H9 (cell line): ENCODE data around the gene RNF113A. TPM values are rescaled to one million over a fixed set of nuclear protein-coding genes. Genes with fewer than 3 reads are reported as not detected.
A peak's percentile ranks its signal among the peaks of the same experiment; 100 is the strongest.

Experiments used
- DNase-seq: peaks from one replicate; pipeline ENCODE4 v3.0.0-alpha.2; 2017
- H2AFZ ChIP-seq: one replicate; pipeline ENCODE4 v1.6.1; 2013; ENCODE audit warnings: mild to moderate bottlenecking, low read length, control low read depth, moderate library complexity
- H2AK5ac ChIP-seq: 2 replicates; pipeline ENCODE4 v1.6.1; 2013; ENCODE audit warnings: low read length, control low read depth, mixed read lengths; ENCODE audit not compliant: insufficient read length
- H2BK120ac ChIP-seq: one replicate; pipeline ENCODE4 v1.6.1; 2013; ENCODE audit warnings: low read depth, mild to moderate bottlenecking, low read length, control low read depth, inconsistent platforms; ENCODE audit not compliant: poor library complexity, severe bottlenecking
- H2BK12ac ChIP-seq: 2 replicates; pipeline ENCODE4 v1.6.1; 2013; ENCODE audit warnings: low read length, control low read depth, mixed read lengths, low read depth; ENCODE audit not compliant: insufficient read length
- H2BK15ac ChIP-seq: 2 replicates; pipeline ENCODE4 v1.6.1; 2013; ENCODE audit warnings: low read depth, low read length, control low read depth
- H2BK20ac ChIP-seq: one replicate; pipeline ENCODE4 v1.6.1; 2013; ENCODE audit warnings: low read depth, mild to moderate bottlenecking, low read length, control low read depth, inconsistent platforms; ENCODE audit not compliant: poor library complexity, severe bottlenecking
- H2BK5ac ChIP-seq: 2 replicates; pipeline ENCODE4 v1.6.1; 2013; ENCODE audit warnings: low read length, control low read depth, mixed read lengths; ENCODE audit not compliant: insufficient read length
- H3K14ac ChIP-seq: 2 replicates; pipeline ENCODE4 v1.6.1; 2013; ENCODE audit warnings: low read length, control low read depth; ENCODE audit not compliant: insufficient read depth
- H3K18ac ChIP-seq: 2 replicates; pipeline ENCODE4 v1.6.1; 2013; ENCODE audit warnings: low read depth, mild to moderate bottlenecking, mixed read lengths, low read length, control low read depth; ENCODE audit not compliant: insufficient read length
- H3K23ac ChIP-seq: 2 replicates; pipeline ENCODE4 v1.6.1; 2013; ENCODE audit warnings: low read length, control low read depth, mixed read lengths, low read depth; ENCODE audit not compliant: insufficient read length
- H3K23me2 ChIP-seq: 2 replicates; pipeline ENCODE4 v1.6.1; 2013; ENCODE audit warnings: low read depth, mild to moderate bottlenecking, mixed read lengths, low read length, control low read depth; ENCODE audit not compliant: insufficient read length, poor library complexity, severe bottlenecking
- H3K27ac ChIP-seq: 2 replicates; pipeline ENCODE4 v1.5.1; 2013; ENCODE audit warnings: low read length, control low read depth, mixed read lengths, low read depth; ENCODE audit not compliant: insufficient read length
- H3K27me3 ChIP-seq: 2 replicates; pipeline ENCODE4 v1.6.1; 2013; ENCODE audit warnings: low read length, control low read depth, inconsistent platforms; ENCODE audit not compliant: insufficient read depth
- H3K4ac ChIP-seq: 2 replicates; pipeline ENCODE4 v1.6.1; 2013; ENCODE audit warnings: low read depth, mild to moderate bottlenecking, control low read depth, inconsistent platforms, low read length, moderate library complexity
- H3K4me1 ChIP-seq: 2 replicates; pipeline ENCODE4 v1.6.1; 2013; ENCODE audit warnings: low read length, control low read depth, inconsistent platforms; ENCODE audit not compliant: insufficient read depth
- H3K4me2 ChIP-seq: 2 replicates; pipeline ENCODE4 v1.6.1; 2013; ENCODE audit warnings: low read length, control low read depth, mixed read lengths; ENCODE audit not compliant: insufficient read length, insufficient read depth
- H3K56ac ChIP-seq: 2 replicates; pipeline ENCODE4 v1.6.1; 2013; ENCODE audit warnings: low read depth, mild to moderate bottlenecking, mixed read lengths, low read length, control low read depth; ENCODE audit not compliant: insufficient read length
- H3K79me1 ChIP-seq: 2 replicates; pipeline ENCODE4 v1.6.1; 2013; ENCODE audit warnings: low read depth, mild to moderate bottlenecking, moderate library complexity, low read length, control low read depth, inconsistent platforms; ENCODE audit not compliant: insufficient read depth, poor library complexity, severe bottlenecking
- H3K79me2 ChIP-seq: 2 replicates; pipeline ENCODE4 v1.6.1; 2013; ENCODE audit warnings: low read length, control low read depth, inconsistent platforms; ENCODE audit not compliant: insufficient read depth
- H3K9ac ChIP-seq: 2 replicates; pipeline ENCODE4 v1.6.1; 2013; ENCODE audit warnings: low read length, control low read depth, mixed read lengths; ENCODE audit not compliant: insufficient read length; ENCODE audit errors: extremely low read depth
- H3K9me3 ChIP-seq: one replicate; pipeline ENCODE4 v1.6.1; 2013; ENCODE audit warnings: low read depth, low read length, inconsistent platforms; ENCODE audit not compliant: control insufficient read depth
- H3T11ph ChIP-seq: one replicate; pipeline ENCODE4 v1.6.1; 2013; ENCODE audit warnings: mild to moderate bottlenecking, low read length, control low read depth, inconsistent platforms
- H4K20me1 ChIP-seq: one replicate; pipeline ENCODE4 v1.6.1; 2013; ENCODE audit not compliant: control insufficient read depth, insufficient read length, insufficient read depth
- H4K5ac ChIP-seq: 2 replicates; pipeline ENCODE4 v1.6.1; 2013; ENCODE audit warnings: low read depth, mild to moderate bottlenecking, mixed read lengths, low read length, control low read depth; ENCODE audit not compliant: insufficient read length
- H4K8ac ChIP-seq: replicated peaks from 2 replicates; pipeline ENCODE4 v1.6.1; 2013; ENCODE audit warnings: low read length, control low read depth, mixed read lengths, low read depth; ENCODE audit not compliant: insufficient read length
- H4K91ac ChIP-seq: 2 replicates; pipeline ENCODE4 v1.6.1; 2013; ENCODE audit warnings: low read depth, mild to moderate bottlenecking, moderate library complexity, mixed read lengths, low read length, control low read depth; ENCODE audit not compliant: insufficient read length
- H3K27ac Mint-ChIP-seq, 3 experiments: 2 replicates in 2 of 3; 3 replicates in 1 of 3; pipeline ENCODE4 v1.8.0; 2020 to 2021; ENCODE audit warnings: mixed read lengths in 3 of 3, mild to moderate bottlenecking in 1 of 3, moderate library complexity in 1 of 3
- H3K27me3 Mint-ChIP-seq: 2 replicates; pipeline ENCODE4 v1.8.0; 2021; ENCODE audit warnings: low read depth, mild to moderate bottlenecking, moderate library complexity, mixed read lengths
- H3K36me3 Mint-ChIP-seq, 3 experiments: 2 replicates in 2 of 3; 3 replicates in 1 of 3; pipeline ENCODE4 v1.8.0; 2020 to 2021; ENCODE audit warnings: low read depth in 3 of 3, mixed read lengths in 3 of 3; ENCODE audit not compliant: insufficient read depth in 1 of 3
- H3K4me1 Mint-ChIP-seq, 2 experiments: 2 replicates each; pipeline ENCODE4 v1.8.0; 2020; ENCODE audit warnings: mixed read lengths in 2 of 2
- H3K4me3 Mint-ChIP-seq, 2 experiments: 2 replicates in 1 of 2; 3 replicates in 1 of 2; pipeline ENCODE4 v1.8.0; 2020 to 2021; ENCODE audit warnings: mild to moderate bottlenecking in 2 of 2, mixed read lengths in 2 of 2, moderate library complexity in 1 of 2
- H3K9me3 Mint-ChIP-seq, 2 experiments: 2 replicates in 1 of 2; 3 replicates in 1 of 2; pipeline ENCODE4 v1.8.0; 2020; ENCODE audit warnings: mild to moderate bottlenecking in 2 of 2, mixed read lengths in 2 of 2, moderate library complexity in 1 of 2
- CTCF ChIP-seq: fragments of 200-600 bp; sonication (generic); conservative IDR thresholded peaks from 3 replicates; pipeline ENCODE4 v1.8.0; 2021; ENCODE audit warnings: antibody characterized with exemption, mild to moderate bottlenecking
- WGBS: extraction: QIAGEN DNeasy Blood & Tissue Kit; methylation state at CpG from one replicate; pipeline ENCODE4 v1.1.7; 2013; ENCODE audit warnings: missing lambda C conversion rate, low lambda C conversion rate, mixed read lengths; ENCODE audit not compliant: insufficient read length; ENCODE audit errors: extremely low coverage; 5-methylcytosine and 5-hydroxymethylcytosine counted together
- long read RNA-seq: library from polyadenylated mRNA; unstranded; transcript quantifications from one replicate; pipeline ENCODE4 v2.0.0, GENCODE V29; 2020
- total RNA-seq: library from RNA; stranded (reverse); gene quantifications from 2 replicates; pipeline ENCODE4 v1.2.1, GENCODE V29; 2021

The RNF113A gene
- 11.4 and 13.7 TPM in 2 replicates for total RNA-seq
- long read RNA-seq, transcript RNF113A-201 (1 exons, 1,353 nt) = major isoform, 51 of 51 reads
- long read RNA-seq, partial matches to known transcripts = 0 of 51 reads
- long read RNA-seq, other reads (novel, unspliced or antisense) = 0 of 51 reads

GRCh38 chrX:119871599-119872395 is at the start of gene RNF113A, which contains the start of gene NDUFA1:
TSS of gene RNF113A (minus strand) at chrX:119871733. CDS start at chrX:119871613, 120 bp downstream.
TSS of gene NDUFA1 (plus strand) at chrX:119871832. CDS start at chrX:119871912, 80 bp downstream.
- Histone ChIP-seq H4K91ac (no peak within 1 kb of the TSS), H3K14ac (peak within 1 kb of the TSS; percentile 58; the same call in 1 of the 2 replicates), H3T11ph (no peak within 1 kb of the TSS), H2BK12ac (no peak within 1 kb of the TSS), H3K23me2 (peaks cover 13% of the 10 kb centered on the region), H3K4me2 (peak within 1 kb of the TSS; percentile 90), H3K79me2 (no peaks in the 10 kb centered on the region; the same call in 1 of the 2 replicates), H2BK5ac (no peak within 1 kb of the TSS), H3K9ac (peak within 1 kb of the TSS; percentile 74), H4K8ac (no peak within 1 kb of the TSS), H3K9me3 (peaks cover 1% of the 10 kb centered on the region), H3K18ac (peak within 1 kb of the TSS; percentile 72), H3K79me1 (no peaks in the 10 kb centered on the region), H4K5ac (no peak within 1 kb of the TSS), H2AK5ac (no peak within 1 kb of the TSS), H3K4ac (no peak within 1 kb of the TSS), H3K56ac (no peak within 1 kb of the TSS), H3K27me3 (no peaks in the 10 kb centered on the region), H3K23ac (no peak within 1 kb of the TSS), H4K20me1 (no peaks in the 10 kb centered on the region), H3K27ac (peak within 1 kb of the TSS; percentile 48), H2BK15ac (no peak within 1 kb of the TSS), H3K4me1 (no peaks in the 10 kb centered on the region), H2AFZ (no peak within 1 kb of the TSS), H2BK20ac (no peak within 1 kb of the TSS), H2BK120ac (no peak within 1 kb of the TSS)
- Mint-ChIP-seq H3K4me3 (peak within 1 kb of the TSS; percentile 88 to 95), H3K4me1 (peaks cover 0 to 3% of the 10 kb centered on the region in 2 experiments; a peak in 2 of 4 replicates), H3K27ac (peak within 1 kb of the TSS; percentile 95 to 98 (median 96)), H3K27me3 (no peaks in the 10 kb centered on the region), H3K36me3 (peaks cover 7 to 18% (median 8%) of the 10 kb centered on the region in 3 experiments; a peak in 6 of 7 replicates), H3K9me3 (peaks cover 58 to 61% of the 10 kb centered on the region in 2 experiments)
- TF ChIP-seq CTCF = no peak
- WGBS = no CpG with 5 or more reads among the region's 62 CpGs
- DNase-seq = peak; percentile 81
